ENCODE measurements around the gene MALSU1. TPM values are rescaled to one million over a fixed set of nuclear protein-coding genes. Genes with fewer than 3 reads are reported as not detected.

MALSU1 gene
- total and polyA plus RNA-seq, 2 of the 13 experiments (the other 11 are each of a cell fraction or from before 2014, with no cell fraction given), result 72.0 to 141 TPM

- TF ChIP-seq TRIM24 (CRISPR knock-in tag; IDR thresholded peaks at IDR 0.05), result no peak
- no peak for TF ChIP-seq ATF5 (CRISPR knock-in tag; IDR thresholded peaks at IDR 0.05; ENCODE audit: low read depth)
- TF ChIP-seq MED1 (CRISPR knock-in tag; IDR thresholded peaks at IDR 0.05), result peak; percentile 31; the same call in 1 of the 2 replicates
- no peak for TF ChIP-seq ZNF850 (CRISPR knock-in tag; conservative IDR thresholded peaks at IDR 0.05)
- TF ChIP-seq SALL1 (CRISPR knock-in tag; IDR thresholded peaks at IDR 0.05), result peak; percentile 30
- no peak for TF ChIP-seq ZNF788 (CRISPR knock-in tag; IDR thresholded peaks at IDR 0.05; ENCODE audit: borderline replicate concordance)
- TF ChIP-seq HNF4G (IDR thresholded peaks at IDR 0.05; ENCODE audit: borderline replicate concordance, low read depth, low read length), result peak; percentile 64; the same call in 1 of the 2 replicates
- no peak for TF ChIP-seq HNF4G (CRISPR knock-in tag; IDR thresholded peaks at IDR 0.05; ENCODE audit: borderline replicate concordance, low read depth)
- no peak for TF ChIP-seq RAD51 (IDR thresholded peaks at IDR 0.05; ENCODE audit: borderline replicate concordance)
- TF ChIP-seq PAXIP1 (CRISPR knock-in tag; conservative IDR thresholded peaks at IDR 0.05), result peak; percentile 66
- no peak for TF ChIP-seq DMAP1 (CRISPR knock-in tag; IDR thresholded peaks at IDR 0.05)
- TF ChIP-seq HMGA1 (CRISPR knock-in tag; conservative IDR thresholded peaks at IDR 0.05), result no peak
- no peak for TF ChIP-seq TIGD3 (CRISPR knock-in tag; IDR thresholded peaks at IDR 0.05; ENCODE audit: borderline replicate concordance)
- 0 out of 2 replicates have a peak, but pooled peaks have one; percentile 17 for TF ChIP-seq HDAC2 (CRISPR knock-in tag; IDR thresholded peaks at IDR 0.05)
- TF ChIP-seq HNF1A (IDR thresholded peaks at IDR 0.05; ENCODE audit: low read depth), result no peak
- 0 out of 2 replicates have a peak, but pooled peaks have one; percentile 12 for TF ChIP-seq HNF1A (CRISPR knock-in tag; IDR thresholded peaks at IDR 0.05; ENCODE audit: borderline replicate concordance)
- TF ChIP-seq KLF12 (CRISPR knock-in tag; IDR thresholded peaks at IDR 0.05; ENCODE audit: borderline replicate concordance), result 0 out of 2 replicates have a peak, but pooled peaks have one; percentile 22
- no peak for TF ChIP-seq ZNF503 (CRISPR knock-in tag; IDR thresholded peaks at IDR 0.05)
These were observed 7.1 kb upstream of the MALSU1 start (continued) for GRCh38 chr7:23291957-23292560.
